B cell (primary cell): ENCODE measurements around the gene MRPS23. TPM values are rescaled to one million over a fixed set of nuclear protein-coding genes. Genes with fewer than 3 reads are reported as not detected.

Experiments used
- ATAC-seq: fragments of 200-7000 bp; cut with Tn5 transposase; one replicate; pipeline ENCODE4 v1.10.0; 2021; ENCODE audit warnings: low read depth, mild to moderate bottlenecking, moderate number of reproducible peaks, moderate library complexity
- CTCF ChIA-PET: fragments of 350-600 bp; sonication (Branson Sonifier 250); formaldehyde crosslinking; loops from one replicate; lab custom pipeline; 2021; ENCODE audit warnings: antibody characterized with exemption, inconsistent platforms; lab: Charles Lee
- POLR2A ChIA-PET: fragments of 350-600 bp; sonication (Branson Sonifier 250); formaldehyde crosslinking; loops from one replicate; lab custom pipeline; 2021; ENCODE audit warnings: antibody characterized with exemption; lab: Charles Lee
- DNase-seq: peaks from one replicate; pipeline ENCODE4 v3.0.0; 2013
- H2AFZ ChIP-seq: 2 replicates; pipeline ENCODE4 v1.6.1; 2012; ENCODE audit warnings: mild to moderate bottlenecking, low read depth, low read length; ENCODE audit not compliant: insufficient read depth, poor library complexity, severe bottlenecking
- H3K27ac ChIP-seq, 2 donors: 1 replicate in 1 of 2; 2 replicates in 1 of 2; pipeline ENCODE4 v1.5.1; 2012 to 2013; ENCODE audit warnings: low read length in 2 of 2, mild to moderate bottlenecking in 2 of 2, moderate library complexity in 1 of 2
- H3K27me3 ChIP-seq, 4 experiments: fragments of 200-600 bp in 1 of 4; sonication (generic) in 1 of 4; replicated peaks in 1 of 4; 1 replicate in 2 of 4; 2 replicates in 2 of 4; pipeline versions ENCODE4 v1.6.1 to v1.7.0; 2013 to 2016; ENCODE audit warnings: low read length in 3 of 4, mild to moderate bottlenecking in 2 of 4, mixed read lengths in 1 of 4, moderate library complexity in 1 of 4; ENCODE audit not compliant: insufficient read depth in 4 of 4, control insufficient read depth in 3 of 4; ENCODE audit errors: control extremely low read depth in 1 of 4
- H3K36me3 ChIP-seq, 2 experiments: replicated peaks in 1 of 2; 1 replicate in 1 of 2; 2 replicates in 1 of 2; pipeline versions ENCODE4 v1.6.1 to v1.7.1; 2013; ENCODE audit warnings: low read length in 1 of 2; ENCODE audit not compliant: insufficient read depth in 2 of 2, control insufficient read depth in 1 of 2; ENCODE audit errors: control extremely low read depth in 1 of 2, extremely low read depth in 1 of 2
- H3K4me1 ChIP-seq, 2 donors: fragments of 200-600 bp in 1 of 2; sonication (generic) in 1 of 2; 1 replicate in 1 of 2; 2 replicates in 1 of 2; pipeline versions ENCODE4 v1.5.1 to v1.6.1; 2013 to 2017; ENCODE audit warnings: low read length in 2 of 2; ENCODE audit not compliant: control insufficient read depth in 2 of 2, insufficient read depth in 2 of 2
- H3K4me2 ChIP-seq: replicated peaks from 2 replicates; pipeline ENCODE3; 2012; ENCODE audit warnings: mild to moderate bottlenecking, low read depth, low read length; ENCODE audit not compliant: poor library complexity, severe bottlenecking
- H3K4me3 ChIP-seq, 5 experiments: fragments of 200-600 bp in 1 of 5; sonication (generic) in 1 of 5; 1 replicate in 3 of 5; 2 replicates in 2 of 5; pipeline versions ENCODE4 v1.5.1 to v1.7.0; 2011 to 2016; ENCODE audit warnings: low read length in 4 of 5, mild to moderate bottlenecking in 4 of 5, low read depth in 2 of 5, control low read depth in 1 of 5, moderate library complexity in 1 of 5; ENCODE audit not compliant: insufficient read depth in 1 of 5; ENCODE audit errors: control extremely low read depth in 1 of 5, extremely low read depth in 1 of 5
- H3K79me2 ChIP-seq: fragments of 200-600 bp; sonication (generic); one replicate; pipeline ENCODE4 v1.6.0; 2016; ENCODE audit warnings: low read length; ENCODE audit not compliant: control insufficient read depth, insufficient read depth
- H3K9ac ChIP-seq: fragments of 200-600 bp; sonication (generic); 2 replicates; pipeline ENCODE4 v1.6.1; 2017; ENCODE audit warnings: mild to moderate bottlenecking, low read length, moderate library complexity
- H3K9me3 ChIP-seq, 3 donors: one replicate each; pipeline versions ENCODE4 v1.6.1 to v1.7.1; 2013; ENCODE audit warnings: low read length in 2 of 3; ENCODE audit not compliant: control insufficient read depth in 2 of 3, insufficient read depth in 1 of 3; ENCODE audit errors: control extremely low read depth in 1 of 3
- H4K20me1 ChIP-seq: 2 replicates; pipeline ENCODE4 v1.6.0; 2012; ENCODE audit warnings: mild to moderate bottlenecking, low read length; ENCODE audit not compliant: insufficient read depth, control insufficient read depth, poor library complexity, severe bottlenecking
- H3K27ac Mint-ChIP-seq: one replicate; pipeline ENCODE4 v1.8.0; 2021; ENCODE audit warnings: mixed read lengths
- H3K27me3 Mint-ChIP-seq: one replicate; pipeline ENCODE4 v1.8.0; 2021; ENCODE audit warnings: mixed read lengths
- H3K4me1 Mint-ChIP-seq: one replicate; pipeline ENCODE4 v1.8.0; 2021; ENCODE audit warnings: mixed read lengths
- H3K4me3 Mint-ChIP-seq: one replicate; pipeline ENCODE4 v1.8.0; 2021; ENCODE audit warnings: mixed read lengths
- H3K9me3 Mint-ChIP-seq: one replicate; pipeline ENCODE4 v1.8.0; 2022; ENCODE audit warnings: mixed read lengths; ENCODE audit not compliant: insufficient read depth
- CTCF ChIP-seq: fragments of 200-600 bp; IDR thresholded peaks from one replicate; pipeline ENCODE4 v1.8.0; 2022; ENCODE audit warnings: antibody characterized with exemption, mild to moderate bottlenecking
- EZH2 ChIP-seq: IDR thresholded peaks from 2 replicates; pipeline ENCODE4 v1.6.1; 2012; ENCODE audit warnings: borderline replicate concordance, low read depth, mild to moderate bottlenecking, moderate library complexity, low read length; ENCODE audit not compliant: insufficient read depth, poor library complexity, severe bottlenecking
- WGBS: methylation state at CpG from one replicate; pipeline ENCODE4 v1.1.5; 2013; ENCODE audit warnings: missing lambda C conversion rate; ENCODE audit not compliant: insufficient coverage; 5-methylcytosine and 5-hydroxymethylcytosine counted together
- intact Hi-C: fragments of 100-400 bp; cut with micrococcal nuclease; formaldehyde crosslinking; loops from one replicate; pipeline ENCODE4 v1.10.0; 2022
- polyA plus RNA-seq: library from polyadenylated mRNA; depleted of rRNA; stranded (reverse); fragments of >200 nt; gene quantifications from 2 replicates; pipeline ENCODE4 v1.2.3, GENCODE V29; 2012
- total RNA-seq, 2 donors: library from RNA; stranded (reverse); fragments of 120-200 nt in 1 of 2; gene quantifications; 1 replicate in 1 of 2; 2 replicates in 1 of 2; pipeline versions ENCODE4 v1.2.3 to v1.2.4, GENCODE V29; 2013 to 2022

The MRPS23 gene
- total and polyA plus RNA-seq, 2 donors (not counting 1 experiment from before 2014, with no cell fraction given) = 10.3 to 25.4 TPM

DNA sequence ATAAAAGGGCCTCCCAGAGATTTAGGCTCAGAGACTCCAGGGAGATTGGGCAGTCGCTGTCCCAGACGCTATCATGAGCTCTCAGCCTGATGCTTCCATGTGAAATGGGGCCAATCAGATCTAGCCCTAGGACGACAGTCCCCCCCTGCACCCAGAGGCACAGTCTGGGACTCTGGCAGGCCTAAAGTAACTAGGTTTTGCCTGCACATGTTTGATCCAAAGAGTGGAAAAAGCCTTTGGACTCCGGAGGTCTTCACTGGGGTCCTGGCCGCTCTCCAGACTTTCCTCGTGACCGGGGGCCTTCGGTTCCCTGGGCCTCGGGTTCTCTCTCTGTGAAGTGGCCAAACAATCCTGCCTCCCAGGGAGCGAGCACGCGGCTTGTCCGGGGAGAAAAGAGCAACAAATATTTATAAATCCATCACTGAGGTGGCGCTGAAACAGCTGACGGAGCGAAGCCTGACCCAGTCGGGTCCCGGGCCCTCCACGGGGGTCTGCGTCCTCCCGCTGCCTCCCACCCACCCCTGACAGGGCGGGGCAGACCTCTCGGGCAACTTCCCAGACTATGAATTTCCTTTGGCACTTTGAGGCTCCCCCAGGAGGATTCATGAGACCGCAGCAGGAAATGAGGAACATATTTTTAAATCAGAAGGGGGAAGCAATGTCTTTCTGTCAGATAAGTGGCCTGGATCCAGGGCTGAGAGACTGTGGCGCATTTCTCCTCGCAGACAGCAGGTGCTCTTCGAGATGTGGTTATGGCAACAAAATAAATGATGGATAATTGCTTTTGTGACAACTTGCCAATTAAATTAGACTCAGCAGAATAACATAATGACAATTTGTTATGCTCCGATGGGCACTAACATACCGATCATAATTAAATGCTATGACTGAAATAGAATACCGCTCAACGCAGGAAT is 38.9 kb downstream of the MRPS23 start:
- Mint-ChIP-seq H3K4me1 (peaks cover 19% of the 10 kb centered on the region), H3K9me3 (no peaks in the 10 kb centered on the region), H3K27me3 (peaks cover 65% of the 10 kb centered on the region), H3K4me3 (peak overlapping the region; percentile 67), H3K27ac (no peak overlapping the region)
- no peaks in the 10 kb centered on the region for H3K79me2 ChIP-seq
- no peak overlapping the region for H3K27ac ChIP-seq
- peaks cover 0 to 17% (median 8%) of the 10 kb centered on the region in 4 experiments for H3K27me3 ChIP-seq
- peak; percentile 50 for DNase-seq
- intact Hi-C loops = no loop called here
- ATAC-seq = peak; percentile 39
- H4K20me1 ChIP-seq = no peaks in the 10 kb centered on the region
- peak overlapping the region; percentile 61 for H2AFZ ChIP-seq
- H3K9me3 ChIP-seq = peaks cover 0 to 4% (median 0%) of the 10 kb centered on the region in 3 donors
- CTCF ChIA-PET = no interaction called here
- H3K9ac ChIP-seq = peak overlapping the region; percentile 49
- peak overlapping the region; percentile 73 for H3K4me2 ChIP-seq
- no peaks in the 10 kb centered on the region for H3K36me3 ChIP-seq
- H3K4me3 ChIP-seq = peak overlapping the region in 4 of 5 experiments; percentile 11 to 42 (median 36)
- 3% methylated on average over 24 of the region's 31 CpGs for WGBS
- TF ChIP-seq CTCF = no peak
- no peak for TF ChIP-seq EZH2
- POLR2A ChIA-PET = no interaction called here
- peaks cover 18 to 19% of the 10 kb centered on the region in 2 donors for H3K4me1 ChIP-seq

- no peak for ATAC-seq
- H3K4me3 Mint-ChIP-seq = no peak overlapping the region
- H3K27ac Mint-ChIP-seq = no peak overlapping the region
- H3K9me3 ChIP-seq = peaks cover 0 to 4% (median 0%) of the 10 kb centered on the region in 3 donors
- H2AFZ ChIP-seq = no peak overlapping the region
- 77% methylated on average over 2 of the region's 5 CpGs for WGBS
- H3K36me3 ChIP-seq = no peaks in the 10 kb centered on the region
- H3K9me3 Mint-ChIP-seq = no peaks in the 10 kb centered on the region
- DNase-seq = no peak
- no peak overlapping the region for H3K4me2 ChIP-seq
- CTCF ChIA-PET = no interaction called here
- intact Hi-C loops = no loop called here
- peaks cover 0 to 18% (median 9%) of the 10 kb centered on the region in 4 experiments for H3K27me3 ChIP-seq
- H4K20me1 ChIP-seq = no peaks in the 10 kb centered on the region
- no peak overlapping the region for H3K4me3 ChIP-seq
- no peaks in the 10 kb centered on the region for H3K79me2 ChIP-seq
- POLR2A ChIA-PET = no interaction called here
- no peak for TF ChIP-seq CTCF
- TF ChIP-seq EZH2 = no peak
- H3K4me1 Mint-ChIP-seq = peaks cover 19% of the 10 kb centered on the region
- H3K4me1 ChIP-seq = peaks cover 18 to 19% of the 10 kb centered on the region in 2 donors
- H3K27me3 Mint-ChIP-seq = peaks cover 63% of the 10 kb centered on the region
- H3K9ac ChIP-seq = no peak overlapping the region
- no peak overlapping the region for H3K27ac ChIP-seq
Measured at GRCh38 chr17:57809879-57810278, 40.0 kb downstream of the MRPS23 start.
